Right lung (tissue), 10 donors: Measurements from ENCODE around the gene ASXL3. TPM values are rescaled to one million over a fixed set of nuclear protein-coding genes. Genes with fewer than 3 reads are reported as not detected.
A peak's percentile ranks its signal among the peaks of the same experiment; 100 is the strongest.

Experiments used
- DNase-seq, 2 donors: peaks; one replicate each; pipeline ENCODE4 v3.0.0-alpha.2; 2013
- long read RNA-seq, 8 donors: transcript quantifications; one replicate each; lab custom pipeline, GENCODE V29; 2026
- polyA plus RNA-seq, 5 donors: library from polyadenylated mRNA; unstranded; fragments of 120-200 nt; gene quantifications; one replicate each; pipeline versions ENCODE4 v1.2.1 to v1.2.3, GENCODE V29; 2013; ENCODE audit warnings: inconsistent platforms in 1 of 5, low replicate concordance in 1 of 5; ENCODE audit not compliant: insufficient read length in 5 of 5, insufficient read depth in 1 of 5

ASXL3 gene
- 10 to 100 TPM in 3 of 5 donors, 1 to 10 TPM in 2; 5.6 to 11.7 (median 10.1) TPM for polyA plus RNA-seq
- long read RNA-seq, donor 1 = 0 reads
- long read RNA-seq, donor 2 = 0 reads
- long read RNA-seq, donor 3, partial matches to known transcripts = 12 of 12 reads
- long read RNA-seq, donor 3, other reads (novel, unspliced or antisense) = 0 of 12 reads
- long read RNA-seq, donor 4 = 0 reads
- long read RNA-seq, donor 5 = 0 reads
- long read RNA-seq, donor 6 = 0 reads
- long read RNA-seq, donor 7 = 0 reads
- long read RNA-seq, donor 8 = 0 reads

GRCh38 chr18:33577685-33578517, at the start of gene ASXL3:
ASXL3 (plus strand) TSS chr18:33578219; CDS start chr18:33578632, 413 bp downstream.
- peak; percentile 71 to 78 for DNase-seq

GRCh38 chr18:33532978-33533377, 45.0 kb upstream of the ASXL3 start:
- no peak for DNase-seq

- no peak for DNase-seq
Observed at GRCh38 chr18:33536904-33537303, 41.1 kb upstream of the ASXL3 start.

- no peak for DNase-seq
Observed at GRCh38 chr18:33538418-33539042, 39.5 kb upstream of the ASXL3 start.

GRCh38 chr18:33540392-33540791, 37.6 kb upstream of the ASXL3 start:
- DNase-seq = no peak

GRCh38 chr18:33541316-33541715, 36.7 kb upstream of the ASXL3 start:
- DNase-seq = no peak

- DNase-seq = no peak
Observed at GRCh38 chr18:33556846-33557245, 21.2 kb upstream of the ASXL3 start.

- no peak for DNase-seq
Observed at GRCh38 chr18:33557706-33558105, 20.3 kb upstream of the ASXL3 start.

GRCh38 chr18:33558529-33558928, 19.5 kb upstream of the ASXL3 start:
- no peak for DNase-seq

- DNase-seq = no peak
Observed at GRCh38 chr18:33560686-33561370, 17.2 kb upstream of the ASXL3 start.

- no peak for DNase-seq
Observed at GRCh38 chr18:33562741-33563140, 15.3 kb upstream of the ASXL3 start.

- no peak for DNase-seq
Observed at GRCh38 chr18:33567705-33568104, 10.3 kb upstream of the ASXL3 start.

GRCh38 chr18:33571998-33572787, 5.8 kb upstream of the ASXL3 start:
- no peak for DNase-seq

- no peak for DNase-seq
Observed at GRCh38 chr18:33573193-33573592, 4.8 kb upstream of the ASXL3 start.

GRCh38 chr18:33575451-33575850, 2.6 kb upstream of the ASXL3 start:
- no peak for DNase-seq

- no peak for DNase-seq
Observed at GRCh38 chr18:33576999-33577646, 896 bp upstream of the ASXL3 start.

GRCh38 chr18:33578518-33579348, 714 bp downstream of the ASXL3 start:
- peak; percentile 53 to 67 for DNase-seq

- DNase-seq = no peak
Observed at GRCh38 chr18:33579349-33580215, 1.6 kb downstream of the ASXL3 start.

- DNase-seq = no peak
Observed at GRCh38 chr18:33580546-33580945, 2.5 kb downstream of the ASXL3 start.
